ENCODE results near the gene TXNDC17. TPM values are rescaled to one million over a fixed set of nuclear protein-coding genes. Genes with fewer than 3 reads are reported as not detected.
A peak's percentile ranks its signal among the peaks of the same experiment; 100 is the strongest.

The TXNDC17 gene
- total RNA-seq, 4 donors from 2014 or later = 56.9 to 149 (median 98.0) TPM

DNA sequence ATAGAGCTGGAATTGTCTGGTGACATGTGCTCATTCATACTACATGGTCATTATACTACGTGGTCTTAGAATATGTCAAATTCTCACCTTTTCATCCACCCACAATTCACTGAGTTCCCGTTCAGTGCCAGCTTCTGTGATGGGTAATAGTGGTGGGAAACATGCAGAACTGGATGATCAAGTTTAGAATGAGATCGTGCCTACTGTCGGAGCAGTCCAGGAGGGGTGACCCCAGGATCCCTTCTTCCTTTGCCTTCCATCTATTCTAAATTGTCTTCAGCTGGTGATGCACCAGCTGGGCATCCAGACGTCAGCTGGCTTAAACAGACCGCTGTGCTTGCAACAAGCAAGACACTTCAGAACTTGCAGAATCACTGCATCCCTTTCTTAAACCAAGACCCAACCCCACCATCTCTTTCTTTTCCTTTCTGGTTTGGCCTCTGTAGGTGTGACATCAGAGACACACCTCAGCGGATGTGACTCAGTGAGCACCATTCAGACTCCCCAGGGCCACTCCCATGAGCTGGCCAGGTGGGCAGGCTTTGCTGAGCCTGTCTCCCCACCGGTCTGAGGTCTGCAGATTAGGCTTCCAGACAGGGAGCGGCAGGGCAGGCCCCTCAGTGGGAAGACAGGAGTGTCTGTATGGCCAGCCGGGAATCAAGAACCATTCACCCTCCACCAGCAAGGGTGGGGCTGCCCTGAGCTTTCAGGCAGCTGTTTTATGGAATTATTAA lies 28.8 kb downstream of the TXNDC17 start:
- 34 to 60% methylated on average over 10 of the region's 10 CpGs for WGBS, 2 donors
- peak in 1 of 2 donors; percentile 74 for DNase-seq (ENCODE audit: low spot score in 2 of 2)
- intact Hi-C loops (cut with DNase I; ENCODE audit: low total_unique reads) = loop anchor here (10.0 kb wide), 1 partner anchor 165 kb away; the partner anchor contains the start of gene TEKT1
- TF ChIP-seq CTCF (IDR thresholded peaks at IDR 0.05) = no peak
- no peak for TF ChIP-seq POLR2A (IDR thresholded peaks at IDR 0.05)
- no peak overlapping the region for H3K4me3 ChIP-seq (ENCODE audit: low read depth, poor library complexity, severe bottlenecking)

GRCh38 chr17:6670571-6670970 lies 29.7 kb downstream of the TXNDC17 start:
- 85% methylated on average over 8 of the region's 8 CpGs for whole genome bisulfite sequencing, 2 donors
- H3K4me3 ChIP-seq (ENCODE audit: low read depth, poor library complexity, severe bottlenecking) = no peak overlapping the region
- no peak for DNase-seq (ENCODE audit: low spot score in 2 of 2)
- intact Hi-C loops (cut with DNase I; ENCODE audit: low total_unique reads) = loop anchor here (10.0 kb wide), 1 partner anchor 164 kb away; the partner anchor contains the start of gene TEKT1
- TF ChIP-seq CTCF (IDR thresholded peaks at IDR 0.05) (no peak), POLR2A (IDR thresholded peaks at IDR 0.05) (no peak)

- no peak overlapping the region for H3K4me3 ChIP-seq (ENCODE audit: low read depth, poor library complexity, severe bottlenecking)
- WGBS, 2 donors = 75 to 89% methylated on average over 5 to 6 of the region's 6 CpGs
- intact Hi-C loops (cut with DNase I; ENCODE audit: low total_unique reads) = loop anchor here (10.0 kb wide), 1 partner anchor 164 kb away; the partner anchor contains the start of gene TEKT1
- TF ChIP-seq POLR2A (IDR thresholded peaks at IDR 0.05) (no peak), CTCF (IDR thresholded peaks at IDR 0.05) (no peak)
- DNase-seq (ENCODE audit: low spot score in 2 of 2) = no peak
Observed at GRCh38 chr17:6670999-6671398, 30.1 kb downstream of the TXNDC17 start.

GRCh38 chr17:6671431-6671830 lies 30.6 kb downstream of the TXNDC17 start:
- H3K4me3 ChIP-seq (ENCODE audit: low read depth, poor library complexity, severe bottlenecking) = no peak overlapping the region
- no peak for DNase-seq (ENCODE audit: low spot score in 2 of 2)
- intact Hi-C loops (cut with DNase I; ENCODE audit: low total_unique reads) = loop anchor here (10.0 kb wide), 1 partner anchor 163 kb away; the partner anchor contains the start of gene TEKT1
- TF ChIP-seq POLR2A (IDR thresholded peaks at IDR 0.05) (no peak), CTCF (IDR thresholded peaks at IDR 0.05) (no peak)
- 80 to 83% methylated on average over 7 of the region's 7 CpGs for WGBS, 2 donors

GRCh38 chr17:6674586-6674985 lies 33.7 kb downstream of the TXNDC17 start:
- no peak for DNase-seq (ENCODE audit: low spot score in 2 of 2)
- no peak overlapping the region for H3K4me3 ChIP-seq (ENCODE audit: low read depth, poor library complexity, severe bottlenecking)
- intact Hi-C loops (cut with DNase I; ENCODE audit: low total_unique reads) = loop anchor here (10.0 kb wide), 1 partner anchor 160 kb away; the partner anchor contains the start of gene TEKT1
- no peak for TF ChIP-seq POLR2A (IDR thresholded peaks at IDR 0.05)
- no peak for TF ChIP-seq CTCF (IDR thresholded peaks at IDR 0.05)
- WGBS, 2 donors = 93 to 95% methylated on average over 13 of the region's 13 CpGs
